ENCODE data around the gene METRNL.

GRCh38 chr17:83143817-83144231 lies 64.4 kb downstream of the METRNL start:
- TF ChIP-seq EZH2 (IDR thresholded peaks at IDR 0.05; ENCODE audit: borderline replicate concordance, insufficient read depth, low read length, poor library complexity, severe bottlenecking), result no peak
- TF ChIP-seq, protein P1, sequence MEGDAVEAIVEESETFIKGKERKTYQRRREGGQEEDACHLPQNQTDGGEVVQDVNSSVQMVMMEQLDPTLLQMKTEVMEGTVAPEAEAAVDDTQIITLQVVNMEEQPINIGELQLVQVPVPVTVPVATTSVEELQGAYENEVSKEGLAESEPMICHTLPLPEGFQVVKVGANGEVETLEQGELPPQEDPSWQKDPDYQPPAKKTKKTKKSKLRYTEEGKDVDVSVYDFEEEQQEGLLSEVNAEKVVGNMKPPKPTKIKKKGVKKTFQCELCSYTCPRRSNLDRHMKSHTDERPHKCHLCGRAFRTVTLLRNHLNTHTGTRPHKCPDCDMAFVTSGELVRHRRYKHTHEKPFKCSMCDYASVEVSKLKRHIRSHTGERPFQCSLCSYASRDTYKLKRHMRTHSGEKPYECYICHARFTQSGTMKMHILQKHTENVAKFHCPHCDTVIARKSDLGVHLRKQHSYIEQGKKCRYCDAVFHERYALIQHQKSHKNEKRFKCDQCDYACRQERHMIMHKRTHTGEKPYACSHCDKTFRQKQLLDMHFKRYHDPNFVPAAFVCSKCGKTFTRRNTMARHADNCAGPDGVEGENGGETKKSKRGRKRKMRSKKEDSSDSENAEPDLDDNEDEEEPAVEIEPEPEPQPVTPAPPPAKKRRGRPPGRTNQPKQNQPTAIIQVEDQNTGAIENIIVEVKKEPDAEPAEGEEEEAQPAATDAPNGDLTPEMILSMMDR (IDR thresholded peaks at IDR 0.05; ENCODE audit: poor library complexity, severe bottlenecking), result no peak
